Placental pericyte (primary cell): Measurements from ENCODE around the gene PAX1. TPM values are rescaled to one million over a fixed set of nuclear protein-coding genes. Genes with fewer than 3 reads are reported as not detected.

ENCODE experiments used
- small RNA-seq: library from RNA; depleted of rRNA; stranded (forward); fragments of <200 nt; gene quantifications from one replicate; pipeline ENCODE3, GENCODE V24; 2012; ENCODE audit warnings: low replicate concordance
- total RNA-seq: library from RNA; depleted of rRNA; stranded (reverse); fragments of >200 nt; gene quantifications from 2 replicates; pipeline ENCODE4 v1.2.3, GENCODE V29; 2012

The PAX1 gene
- total RNA-seq, result not detected in 2 replicates

GRCh38 chr20:21705575-21706260 is at the start of gene PAX1:
PAX1 (plus strand) TSS chr20:21705664; CDS start chr20:21705713, 49 bp downstream.

Small RNA genes within 50 kb of the gene (small RNA-seq; reads per million reads assigned to genes)
- gene RPL41P1, result not detected

Other genes starting within 250 kb of the PAX1 start
- not detected in 2 replicates for gene NKX2-2, start 191.6 kb upstream of the PAX1 start, total RNA-seq